Naive thymus-derived CD4-positive, alpha-beta T cell (primary cell): ENCODE data around the gene IFT20. TPM values are rescaled to one million over a fixed set of nuclear protein-coding genes. Genes with fewer than 3 reads are reported as not detected.

Experiments
- ATAC-seq: fragments of 150-1000 bp; cut with Tn5 transposase; 2 replicates; pipeline ENCODE4 v1.10.0; 2021; ENCODE audit warnings: mild to moderate bottlenecking, moderate library complexity
- CTCF ChIA-PET: fragments of 350-600 bp; sonication (Branson Sonifier 250); formaldehyde crosslinking; loops from one replicate; lab custom pipeline; 2021; ENCODE audit warnings: antibody characterized with exemption; lab: Charles Lee
- POLR2A ChIA-PET: fragments of 350-600 bp; sonication (Branson Sonifier 250); formaldehyde crosslinking; loops from one replicate; lab custom pipeline; 2021; ENCODE audit warnings: antibody characterized with exemption, inconsistent platforms; lab: Charles Lee
- DNase-seq, 9 donors: peaks; one replicate each; pipeline versions ENCODE4 v3.0.0 to v3.0.0-alpha.2; 2020 to 2022; ENCODE audit warnings: mixed read lengths in 1 of 9
- H3K27ac ChIP-seq: one replicate; pipeline ENCODE4 v1.7.0; 2013; ENCODE audit warnings: mild to moderate bottlenecking, low read depth, low read length, moderate library complexity
- H3K27me3 ChIP-seq, 2 donors: one replicate each; pipeline ENCODE4 v1.7.0; 2013; ENCODE audit warnings: low read length in 2 of 2, mild to moderate bottlenecking in 2 of 2, moderate library complexity in 2 of 2; ENCODE audit not compliant: control insufficient read depth in 2 of 2, insufficient read depth in 2 of 2
- H3K36me3 ChIP-seq, 3 experiments: 1 replicate in 2 of 3; 2 replicates in 1 of 3; pipeline ENCODE4 v1.7.0; 2013; ENCODE audit warnings: low read length in 3 of 3, mild to moderate bottlenecking in 3 of 3, moderate library complexity in 1 of 3; ENCODE audit not compliant: insufficient read depth in 3 of 3, control insufficient read depth in 2 of 3
- H3K4me1 ChIP-seq, 2 donors: one replicate each; pipeline ENCODE4 v1.7.0; 2013; ENCODE audit warnings: low read length in 2 of 2, mild to moderate bottlenecking in 2 of 2, moderate library complexity in 1 of 2; ENCODE audit not compliant: control insufficient read depth in 2 of 2, insufficient read depth in 2 of 2
- H3K4me3 ChIP-seq: 2 replicates; pipeline ENCODE4 v1.7.0; 2013; ENCODE audit warnings: mild to moderate bottlenecking, low read length
- H3K9me3 ChIP-seq, 3 experiments: 1 replicate in 2 of 3; 2 replicates in 1 of 3; pipeline ENCODE4 v1.7.0; 2013; ENCODE audit warnings: low read length in 3 of 3; ENCODE audit not compliant: control insufficient read depth in 2 of 3
- H3K27ac Mint-ChIP-seq, 9 donors: one replicate each; pipeline ENCODE4 v1.8.0; 2020 to 2022; ENCODE audit warnings: mixed read lengths in 9 of 9, mild to moderate bottlenecking in 8 of 9, moderate library complexity in 5 of 9, inconsistent platforms in 2 of 9
- H3K27me3 Mint-ChIP-seq, 5 donors: one replicate each; pipeline ENCODE4 v1.8.0; 2021 to 2022; ENCODE audit warnings: mixed read lengths in 5 of 5, mild to moderate bottlenecking in 1 of 5
- H3K36me3 Mint-ChIP-seq, 5 donors: one replicate each; pipeline ENCODE4 v1.8.0; 2020 to 2022; ENCODE audit warnings: mixed read lengths in 5 of 5, mild to moderate bottlenecking in 3 of 5, inconsistent platforms in 1 of 5
- H3K4me1 Mint-ChIP-seq, 7 donors: one replicate each; pipeline ENCODE4 v1.8.0; 2020 to 2022; ENCODE audit warnings: mixed read lengths in 7 of 7, mild to moderate bottlenecking in 3 of 7, inconsistent platforms in 1 of 7
- H3K4me3 Mint-ChIP-seq, 10 donors: one replicate each; pipeline ENCODE4 v1.8.0; 2020 to 2022; ENCODE audit warnings: mild to moderate bottlenecking in 10 of 10, mixed read lengths in 10 of 10, moderate library complexity in 6 of 10, inconsistent platforms in 2 of 10
- H3K9me3 Mint-ChIP-seq, 11 donors: one replicate each; pipeline ENCODE4 v1.8.0; 2020 to 2022; ENCODE audit warnings: mixed read lengths in 11 of 11, mild to moderate bottlenecking in 4 of 11, inconsistent platforms in 1 of 11, moderate library complexity in 1 of 11
- intact Hi-C, 2 donors: fragments of 100-400 bp; cut with micrococcal nuclease; formaldehyde crosslinking; loops; one replicate each; pipeline ENCODE4 v1.15.1; 2023
- polyA plus RNA-seq, 2 donors: library from polyadenylated mRNA; unstranded; fragments of 300-500 nt; fragmentation: Illumina TruSeq; gene quantifications; one replicate each; pipeline ENCODE4 v1.2.3, GENCODE V29; 2021
- total RNA-seq, 6 experiments: library from RNA in 5 of 6; stranded (reverse) in 5 of 6; gene quantifications; 1 replicate in 5 of 6; 2 replicates in 1 of 6; pipeline ENCODE4 v1.2.3 and lab custom pipeline; 2021 to 2026

Gene IFT20
- total and polyA plus RNA-seq, 7 experiments from 2014 or later: 24.7 to 56.2 (median 44.5) TPM

DNA sequence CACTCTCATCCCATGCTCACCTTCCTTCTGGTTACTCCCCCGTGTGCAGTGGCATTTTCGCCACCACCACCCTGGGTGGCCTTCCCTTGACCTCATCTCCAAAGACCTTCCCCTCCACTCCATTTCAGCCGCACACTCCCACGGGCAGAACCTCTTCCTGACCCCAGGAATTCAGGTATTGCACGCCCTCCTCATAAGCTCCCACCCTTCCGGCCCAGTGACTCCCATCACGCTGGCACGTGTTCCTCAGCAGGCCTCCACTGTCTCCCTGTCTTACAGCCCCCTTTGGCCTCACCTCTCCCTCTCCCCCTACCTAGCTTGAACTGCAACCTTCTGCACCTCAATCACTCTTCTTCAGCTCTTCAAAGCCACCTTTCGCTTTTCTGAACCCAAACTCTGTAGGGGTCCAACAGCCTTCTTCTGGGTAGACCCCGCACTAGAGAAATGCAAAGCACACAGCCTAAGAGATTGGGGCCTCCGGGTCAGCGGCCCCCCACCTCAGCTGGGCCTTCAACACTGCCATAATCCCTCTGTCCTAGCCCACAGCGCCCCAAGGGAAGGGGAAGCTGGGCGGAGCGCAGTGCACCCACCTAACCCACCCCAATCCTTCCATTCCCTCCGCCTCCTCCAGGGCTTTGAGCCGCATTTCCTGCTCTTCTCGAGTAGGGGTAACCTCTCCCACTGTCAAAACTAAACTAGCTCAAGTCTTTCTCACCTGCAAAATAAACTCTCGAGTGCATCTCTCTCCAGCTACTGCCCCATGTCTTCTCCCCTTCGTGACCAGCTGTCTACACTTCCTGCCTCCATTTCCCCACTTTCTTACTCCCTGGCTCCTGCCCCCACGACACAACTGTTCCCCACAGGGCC is 17.9 kb downstream of the IFT20 start:
- no peaks in the 10 kb centered on the region for H3K27me3 ChIP-seq
- peaks cover 11 to 12% of the 10 kb centered on the region in 2 donors for H3K4me1 ChIP-seq
- Mint-ChIP-seq H3K9me3 (peaks cover 0 to 1% (median 0%) of the 10 kb centered on the region in 11 donors), H3K27ac (peak overlapping the region in 2 of 9 donors; percentile 46 to 59), H3K27me3 (peaks cover 0 to 6% (median 0%) of the 10 kb centered on the region in 5 donors), H3K4me3 (peak overlapping the region; percentile 77 to 97 (median 91)), H3K36me3 (no peaks in the 10 kb centered on the region), H3K4me1 (peaks cover 9 to 33% (median 21%) of the 10 kb centered on the region in 7 donors)
- no peak for DNase-seq
- no peaks in the 10 kb centered on the region for H3K9me3 ChIP-seq
- H3K27ac ChIP-seq: no peak overlapping the region
- POLR2A ChIA-PET: interaction anchor here (0.6 to 2.2 kb wide), 3 partner anchors 11 to 68 kb away, joined by 3 to 6 read pairs (median 4); partner anchors contain the start of genes IFT20 and TNFAIP1
- no peak overlapping the region for H3K4me3 ChIP-seq
- no peaks in the 10 kb centered on the region for H3K36me3 ChIP-seq
- CTCF ChIA-PET: interaction anchor here (0.9 kb wide), 1 partner anchor 65 kb away, joined by 3 read pairs; no protein-coding TSS in a partner anchor
- no peak for ATAC-seq
- intact Hi-C loops: loop anchor here (5.0 to 10.0 kb wide), 2 partner anchors 423 to 510 kb away; partner anchors contain the start of gene LYRM9 (in 1 of the 2)

GRCh38 chr17:28315846-28316705 is 19.2 kb downstream of the IFT20 start:
- Histone ChIP-seq H3K36me3 (no peaks in the 10 kb centered on the region), H3K27ac (no peak overlapping the region), H3K4me1 (peaks cover 11 to 12% of the 10 kb centered on the region in 2 donors), H3K27me3 (no peaks in the 10 kb centered on the region), H3K9me3 (no peaks in the 10 kb centered on the region), H3K4me3 (no peak overlapping the region)
- H3K36me3 Mint-ChIP-seq: no peaks in the 10 kb centered on the region
- intact Hi-C loops: loop anchor here (5.0 to 10.0 kb wide), 2 partner anchors 421 to 509 kb away; partner anchors contain the start of gene LYRM9 (in 1 of the 2)
- CTCF ChIA-PET: no interaction called here
- H3K9me3 Mint-ChIP-seq: peaks cover 0 to 1% (median 0%) of the 10 kb centered on the region in 11 donors
- ATAC-seq: no peak
- peaks cover 9 to 25% (median 21%) of the 10 kb centered on the region in 7 donors for H3K4me1 Mint-ChIP-seq
- H3K27me3 Mint-ChIP-seq: peaks cover 0 to 6% (median 0%) of the 10 kb centered on the region in 5 donors
- H3K4me3 Mint-ChIP-seq: peak overlapping the region in 1 of 10 donors; percentile 11
- DNase-seq: no peak
- POLR2A ChIA-PET: interaction anchor here (2.6 kb wide), 1 partner anchor 19 kb away, joined by 7 read pairs; the partner anchor contains the start of genes IFT20 and TNFAIP1
- H3K27ac Mint-ChIP-seq: no peak overlapping the region

DNA sequence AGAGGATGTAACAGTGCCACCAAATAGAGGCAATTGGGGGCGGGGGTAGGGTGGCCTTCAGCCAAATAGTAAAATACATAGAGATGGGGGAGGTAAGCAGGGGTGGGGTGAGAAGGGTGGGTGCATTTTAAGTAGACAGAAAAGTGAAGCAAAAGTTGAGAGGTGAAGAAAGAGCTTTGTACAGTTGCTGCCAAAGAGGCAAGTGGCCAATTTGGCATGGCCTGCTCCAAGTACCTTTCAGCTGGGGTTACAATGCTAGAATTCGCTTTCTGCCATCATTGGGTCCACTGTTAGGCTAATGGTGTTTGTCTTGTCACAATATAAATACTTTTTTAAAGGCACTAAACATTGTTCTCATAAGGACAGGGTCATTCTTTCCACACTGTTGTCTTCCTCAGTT is 21.4 kb downstream of the IFT20 start:
- H3K4me3 ChIP-seq: no peak overlapping the region
- no peaks in the 10 kb centered on the region for H3K36me3 ChIP-seq
- Mint-ChIP-seq H3K4me3 (no peak overlapping the region), H3K9me3 (peaks cover 0 to 1% (median 0%) of the 10 kb centered on the region in 11 donors), H3K4me1 (peaks cover 5 to 10% (median 7%) of the 10 kb centered on the region in 7 donors), H3K27me3 (peaks cover 0 to 12% (median 0%) of the 10 kb centered on the region in 5 donors), H3K36me3 (peaks cover 0 to 4% (median 0%) of the 10 kb centered on the region in 5 donors), H3K27ac (no peak overlapping the region)
- ChIA-PET CTCF (no interaction called here), POLR2A (interaction anchor here (2.6 kb wide), 1 partner anchor 21 kb away, joined by 7 read pairs; the partner anchor contains the start of genes IFT20 and TNFAIP1)
- no peaks in the 10 kb centered on the region for H3K9me3 ChIP-seq
- peaks cover 5 to 8% of the 10 kb centered on the region in 2 donors for H3K4me1 ChIP-seq
- DNase-seq (no peak), ATAC-seq (no peak)
- no peaks in the 10 kb centered on the region for H3K27me3 ChIP-seq
- intact Hi-C loops: loop anchor here in 1 of 2 donors (10.0 kb wide), 1 partner anchor 419 kb away; the partner anchor contains the start of gene LYRM9
- no peak overlapping the region for H3K27ac ChIP-seq

GRCh38 chr17:28306954-28307401 is 28.3 kb downstream of the IFT20 start:
- Histone ChIP-seq H3K27ac (no peak overlapping the region), H3K4me1 (no peaks in the 10 kb centered on the region), H3K27me3 (no peaks in the 10 kb centered on the region), H3K9me3 (no peaks in the 10 kb centered on the region), H3K36me3 (no peaks in the 10 kb centered on the region), H3K4me3 (no peak overlapping the region)
- no peaks in the 10 kb centered on the region for H3K9me3 Mint-ChIP-seq
- ChIA-PET POLR2A (no interaction called here), CTCF (no interaction called here)
- ATAC-seq (no peak), DNase-seq (no peak)
- peaks cover 0 to 4% (median 0%) of the 10 kb centered on the region in 5 donors for H3K36me3 Mint-ChIP-seq
- no peaks in the 10 kb centered on the region for H3K4me1 Mint-ChIP-seq
- intact Hi-C loops: no loop called here
- H3K27me3 Mint-ChIP-seq: peaks cover 7 to 44% (median 19%) of the 10 kb centered on the region in 5 donors
- no peak overlapping the region for H3K4me3 Mint-ChIP-seq
- no peak overlapping the region for H3K27ac Mint-ChIP-seq

DNA sequence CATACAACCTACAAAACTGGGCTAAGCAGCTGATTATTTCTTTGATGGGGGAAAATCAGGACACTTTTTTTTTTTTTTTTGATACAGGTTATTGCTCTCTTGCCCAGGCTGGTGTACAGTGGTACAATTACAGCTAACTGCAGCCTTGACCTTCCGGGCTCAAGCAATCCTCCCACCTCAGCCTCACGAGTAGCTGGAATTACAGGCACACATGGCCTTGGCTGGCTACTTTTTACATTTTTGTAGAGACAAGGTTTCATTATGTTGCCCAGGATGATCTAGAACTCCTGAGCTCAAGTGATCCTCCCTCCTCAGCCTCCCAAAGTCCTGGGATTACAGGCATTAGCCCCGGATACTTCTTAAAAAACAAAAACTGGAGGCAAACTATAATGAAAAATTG is 36.8 kb downstream of the IFT20 start:
- no peaks in the 10 kb centered on the region for H3K9me3 Mint-ChIP-seq
- Histone ChIP-seq H3K27ac (no peak overlapping the region), H3K36me3 (no peaks in the 10 kb centered on the region), H3K4me3 (no peak overlapping the region), H3K4me1 (no peaks in the 10 kb centered on the region), H3K9me3 (no peaks in the 10 kb centered on the region), H3K27me3 (no peaks in the 10 kb centered on the region)
- no peak overlapping the region for H3K4me3 Mint-ChIP-seq
- ATAC-seq: no peak
- DNase-seq: no peak
- H3K27ac Mint-ChIP-seq: no peak overlapping the region
- CTCF ChIA-PET: no interaction called here
- intact Hi-C loops: no loop called here
- peaks cover 0 to 18% (median 8%) of the 10 kb centered on the region in 5 donors for H3K27me3 Mint-ChIP-seq
- peaks cover 0 to 4% (median 0%) of the 10 kb centered on the region in 7 donors for H3K4me1 Mint-ChIP-seq
- H3K36me3 Mint-ChIP-seq: no peaks in the 10 kb centered on the region
- POLR2A ChIA-PET: no interaction called here
